HG02642 (cell line): Measurements from ENCODE around the gene BBS9.

Source experiments
- ATAC-seq: cut with Tn5 transposase; IDR thresholded peaks from one replicate; pipeline ENCODE4 v1.9.1; 2021; ENCODE audit warnings: mild to moderate bottlenecking; ENCODE audit not compliant: unreplicated experiment, poor library complexity

Gene BBS9

DNA sequence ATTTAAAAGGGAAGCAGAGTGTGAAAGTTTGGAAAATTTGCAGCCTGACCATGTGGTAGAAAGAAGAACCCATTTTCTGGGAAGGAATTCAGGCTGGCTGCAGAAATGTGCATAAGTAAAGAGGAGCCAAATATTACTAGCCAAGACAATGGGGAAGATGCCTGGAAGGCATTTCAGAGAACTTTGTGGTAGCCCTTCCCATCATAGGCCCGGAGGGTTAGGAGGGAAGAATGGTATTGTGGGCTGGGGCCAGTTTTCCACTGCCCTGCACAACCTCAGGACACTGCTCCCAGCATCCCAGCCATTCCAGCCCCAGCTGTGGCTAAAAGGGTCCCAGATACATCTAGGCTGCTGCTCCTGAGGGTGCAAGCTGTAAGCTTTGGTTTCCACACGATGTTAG, 497.5 kb downstream of the BBS9 start:
- no peak for ATAC-seq

DNA sequence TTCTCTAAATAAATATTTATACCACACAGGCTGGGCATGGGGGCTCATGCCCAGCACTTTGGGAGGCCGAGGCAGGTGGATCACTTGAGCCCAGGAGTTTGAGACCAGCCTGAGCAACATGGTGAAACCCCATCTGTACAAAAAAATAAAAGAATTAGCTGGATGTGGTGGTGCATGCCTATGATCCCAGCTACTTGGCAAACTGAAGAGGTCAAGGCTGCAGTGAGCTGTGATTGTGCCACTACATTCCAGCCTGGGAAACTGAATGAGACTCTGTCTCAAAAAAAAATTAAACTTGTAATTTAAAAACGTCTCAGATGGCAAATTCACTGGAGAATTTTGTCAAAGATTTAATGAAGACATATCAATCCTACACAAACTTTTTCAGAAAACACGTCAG, 498.4 kb downstream of the BBS9 start:
- no peak for ATAC-seq

GRCh38 chr7:33628894-33629293, 499.5 kb downstream of the BBS9 start:
- ATAC-seq, result no peak

DNA sequence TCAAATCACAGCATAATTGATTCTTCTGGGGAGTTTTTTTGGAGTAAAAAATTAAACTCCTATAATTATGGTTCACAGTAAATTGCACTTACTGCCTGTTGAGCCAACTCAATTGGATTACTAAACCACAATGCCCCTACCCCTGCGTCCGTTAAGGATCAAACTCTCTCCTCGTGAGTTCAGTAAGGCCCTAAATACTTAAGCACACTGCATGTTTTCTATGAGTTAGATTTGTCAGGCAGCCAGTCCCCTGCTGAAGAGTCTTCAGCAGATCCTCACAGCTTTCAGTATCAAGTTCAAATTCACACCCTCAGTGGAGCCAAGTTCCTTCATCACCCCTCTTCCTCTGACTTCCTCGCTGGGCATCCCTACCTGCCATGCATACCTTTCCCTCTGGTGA, 501.0 kb downstream of the BBS9 start:
- no peak for ATAC-seq

DNA sequence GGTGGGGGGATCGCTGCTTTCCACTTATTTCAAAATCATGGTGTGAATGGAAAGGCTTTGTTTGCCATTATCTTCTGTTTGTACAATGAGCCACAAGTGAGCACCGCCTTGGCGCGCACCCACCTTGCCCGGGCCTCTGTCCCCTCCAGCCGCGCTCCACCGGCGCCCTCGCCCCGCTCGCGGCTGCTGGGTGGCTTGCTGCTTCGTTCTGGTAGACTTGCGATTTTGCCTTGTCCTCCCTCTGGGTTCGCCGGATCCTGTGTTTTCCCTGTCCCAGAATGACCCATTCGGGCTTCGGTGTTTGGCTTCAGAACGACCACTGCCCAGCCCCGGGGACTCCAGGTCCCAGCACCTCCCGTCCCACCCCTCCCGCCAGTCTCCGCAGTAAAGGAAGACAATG, 503.0 kb downstream of the BBS9 start:
- no peak for ATAC-seq

GRCh38 chr7:33632840-33633525, 503.6 kb downstream of the BBS9 start:
- ATAC-seq, result no peak

GRCh38 chr7:33634606-33635005, 505.2 kb downstream of the BBS9 start:
- no peak for ATAC-seq

- ATAC-seq, result no peak
Measured at GRCh38 chr7:33636359-33636758, 507.0 kb downstream of the BBS9 start.

- ATAC-seq, result no peak
Measured at GRCh38 chr7:33639552-33640197, 510.3 kb downstream of the BBS9 start.

GRCh38 chr7:33640741-33641140, 511.4 kb downstream of the BBS9 start:
- no peak for ATAC-seq

DNA sequence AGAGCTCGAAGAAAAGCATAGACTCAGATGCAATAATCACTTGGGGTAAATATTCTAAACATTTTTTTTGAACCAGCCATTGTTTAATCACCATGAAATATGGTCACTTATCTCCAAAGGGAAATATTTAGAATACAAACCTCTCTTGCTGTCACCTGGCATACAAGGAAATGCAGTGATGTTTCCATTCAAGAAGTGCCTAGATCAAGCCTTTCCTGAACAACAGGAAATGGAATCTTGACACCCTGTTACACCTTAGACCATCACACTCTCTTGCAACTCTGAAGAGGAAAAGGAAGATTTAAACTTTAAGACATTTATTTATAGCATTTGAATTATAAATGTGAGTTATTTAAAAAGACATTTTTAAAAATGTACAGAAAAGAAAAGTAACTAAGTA, 512.9 kb downstream of the BBS9 start:
- ATAC-seq, result no peak

GRCh38 chr7:33643530-33643929, 514.2 kb downstream of the BBS9 start:
- no peak for ATAC-seq

- no peak for ATAC-seq
Measured at GRCh38 chr7:33644489-33644888, 515.1 kb downstream of the BBS9 start.

GRCh38 chr7:33645104-33645503, 515.7 kb downstream of the BBS9 start:
- ATAC-seq, result no peak

DNA sequence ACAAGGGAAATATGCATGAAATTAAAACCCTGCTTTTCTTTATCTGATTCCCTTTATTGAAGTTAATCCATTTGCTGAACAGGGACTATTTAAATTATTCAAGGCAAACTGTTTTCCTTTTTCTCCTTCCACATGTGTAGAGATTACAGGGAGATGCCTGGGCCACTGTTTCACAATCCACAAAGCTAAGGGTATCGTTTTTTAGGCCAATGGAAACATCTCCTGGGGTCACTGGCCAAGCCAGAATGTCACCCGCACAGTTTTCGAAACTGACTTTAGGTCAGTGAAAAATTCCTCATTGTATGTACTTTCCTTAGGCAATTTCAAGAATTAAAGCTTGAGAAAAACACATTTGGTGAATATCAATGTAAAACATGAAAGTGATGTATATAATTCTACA, 516.8 kb downstream of the BBS9 start:
- no peak for ATAC-seq

- no peak for ATAC-seq
Measured at GRCh38 chr7:33646891-33647391, 517.6 kb downstream of the BBS9 start.

GRCh38 chr7:33649476-33650441, 520.4 kb downstream of the BBS9 start:
- no peak for ATAC-seq

- ATAC-seq, result no peak
Measured at GRCh38 chr7:33650828-33651227, 521.5 kb downstream of the BBS9 start.

GRCh38 chr7:33651998-33652515, 522.7 kb downstream of the BBS9 start:
- no peak for ATAC-seq

GRCh38 chr7:33654676-33655075, 525.3 kb downstream of the BBS9 start:
- no peak for ATAC-seq
